Esophagus squamous epithelium (tissue), 5 donors: ENCODE measurements around the gene BABAM2. TPM values are rescaled to one million over a fixed set of nuclear protein-coding genes. Genes with fewer than 3 reads are reported as not detected.

Experiments
- DNase-seq: peaks from one replicate; lab custom pipeline; 2025; lab: John Stamatoyannopoulos, UW
- H3K27ac ChIP-seq, 4 donors: fragments of 200-600 bp; sonication (generic); one replicate each; pipeline ENCODE4 v1.5.1; 2016 to 2019; ENCODE audit warnings: mild to moderate bottlenecking in 1 of 4
- H3K27me3 ChIP-seq, 4 donors: fragments of 200-600 bp; sonication (generic); 1 replicate in 3 of 4; 2 replicates in 1 of 4; pipeline versions ENCODE4 v1.5.1 to v1.6.0; 2017 to 2021; ENCODE audit warnings: antibody characterized with exemption in 1 of 4
- H3K36me3 ChIP-seq, 3 donors: fragments of 200-600 bp; sonication (generic); one replicate each; pipeline ENCODE4 v1.5.1; 2016 to 2019
- H3K4me1 ChIP-seq, 3 donors: fragments of 200-600 bp; sonication (generic); one replicate each; pipeline ENCODE4 v1.5.1; 2017 to 2019
- H3K4me3 ChIP-seq, 4 donors: fragments of 200-600 bp; sonication (generic); 1 replicate in 3 of 4; 2 replicates in 1 of 4; pipeline ENCODE4 v1.5.1; 2016 to 2019; ENCODE audit warnings: mild to moderate bottlenecking in 2 of 4, moderate library complexity in 1 of 4
- H3K9me3 ChIP-seq, 3 donors: fragments of 200-600 bp; sonication (generic); one replicate each; pipeline ENCODE4 v1.5.1; 2016 to 2019
- POLR2A ChIP-seq, 4 donors: fragments of 450-650 bp; IDR thresholded peaks; one replicate each; pipeline ENCODE4 v1.6.1; 2017; ENCODE audit warnings: antibody characterized with exemption in 4 of 4, mild to moderate bottlenecking in 4 of 4, moderate library complexity in 3 of 4
- WGBS, 2 donors: methylation state at CpG; one replicate each; pipeline ENCODE4 v1.1.5; 2018; 5-methylcytosine and 5-hydroxymethylcytosine counted together
- intact Hi-C: fragments of 100-400 bp; cut with DNase I; formaldehyde crosslinking; loops from one replicate; pipeline ENCODE4 v1.15.0; 2022
- total RNA-seq, 4 donors: library from RNA; depleted of rRNA; stranded (reverse); fragments of >200 nt; gene quantifications; one replicate each; pipeline ENCODE4 v1.1.0, GENCODE V29; 2016
- TF ChIP-seq, protein P1 (sequence below), 6 experiments: fragments of 450-650 bp in 4 of 6; fragments of 200-600 bp in 2 of 6; sonication (generic) in 2 of 6; IDR thresholded peaks; one replicate each; pipeline ENCODE4 v1.5.1; 2016 to 2019; ENCODE audit warnings: antibody characterized with exemption in 6 of 6, mild to moderate bottlenecking in 4 of 6, moderate library complexity in 4 of 6
- donor health status: DM: yes; HTN: yes; CAD: no.

Gene BABAM2
- total RNA-seq, 4 donors from 2014 or later = 16.6 to 28.3 (median 24.3) TPM

DNA sequence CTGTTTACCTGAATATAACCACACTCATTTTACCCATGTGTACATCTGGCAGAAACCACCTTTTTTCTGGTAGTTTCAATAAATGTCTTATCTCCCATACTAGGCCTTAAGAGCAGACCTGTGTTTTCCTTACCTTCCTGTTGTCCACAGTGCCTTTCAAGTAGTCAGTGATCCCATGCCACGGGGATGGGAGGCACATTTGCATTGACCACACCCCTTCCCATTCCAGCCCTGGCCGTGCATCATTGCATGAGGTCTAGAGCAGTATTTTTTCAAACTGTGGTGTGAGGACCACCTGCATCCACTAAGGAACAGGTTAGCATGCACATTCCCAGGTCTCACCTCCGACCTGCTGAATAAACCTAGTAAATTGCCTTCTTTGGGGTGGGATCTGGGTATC is 337.0 kb downstream of the BABAM2 start:
- DNase-seq = no peak
- Histone ChIP-seq H3K27ac (no peak overlapping the region), H3K9me3 (no peaks in the 10 kb centered on the region), H3K36me3 (no peaks in the 10 kb centered on the region), H3K27me3 (no peaks in the 10 kb centered on the region), H3K4me3 (no peak overlapping the region), H3K4me1 (peaks cover 3 to 40% (median 21%) of the 10 kb centered on the region in 3 donors)
- TF ChIP-seq, protein P1, sequence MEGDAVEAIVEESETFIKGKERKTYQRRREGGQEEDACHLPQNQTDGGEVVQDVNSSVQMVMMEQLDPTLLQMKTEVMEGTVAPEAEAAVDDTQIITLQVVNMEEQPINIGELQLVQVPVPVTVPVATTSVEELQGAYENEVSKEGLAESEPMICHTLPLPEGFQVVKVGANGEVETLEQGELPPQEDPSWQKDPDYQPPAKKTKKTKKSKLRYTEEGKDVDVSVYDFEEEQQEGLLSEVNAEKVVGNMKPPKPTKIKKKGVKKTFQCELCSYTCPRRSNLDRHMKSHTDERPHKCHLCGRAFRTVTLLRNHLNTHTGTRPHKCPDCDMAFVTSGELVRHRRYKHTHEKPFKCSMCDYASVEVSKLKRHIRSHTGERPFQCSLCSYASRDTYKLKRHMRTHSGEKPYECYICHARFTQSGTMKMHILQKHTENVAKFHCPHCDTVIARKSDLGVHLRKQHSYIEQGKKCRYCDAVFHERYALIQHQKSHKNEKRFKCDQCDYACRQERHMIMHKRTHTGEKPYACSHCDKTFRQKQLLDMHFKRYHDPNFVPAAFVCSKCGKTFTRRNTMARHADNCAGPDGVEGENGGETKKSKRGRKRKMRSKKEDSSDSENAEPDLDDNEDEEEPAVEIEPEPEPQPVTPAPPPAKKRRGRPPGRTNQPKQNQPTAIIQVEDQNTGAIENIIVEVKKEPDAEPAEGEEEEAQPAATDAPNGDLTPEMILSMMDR (IDR thresholded peaks at IDR 0.05) = no peak
- no peak for TF ChIP-seq POLR2A (IDR thresholded peaks at IDR 0.05)
- intact Hi-C loops = no loop called here
- 83 to 87% methylated on average over 3 of the region's 3 CpGs for WGBS, 2 donors

DNA sequence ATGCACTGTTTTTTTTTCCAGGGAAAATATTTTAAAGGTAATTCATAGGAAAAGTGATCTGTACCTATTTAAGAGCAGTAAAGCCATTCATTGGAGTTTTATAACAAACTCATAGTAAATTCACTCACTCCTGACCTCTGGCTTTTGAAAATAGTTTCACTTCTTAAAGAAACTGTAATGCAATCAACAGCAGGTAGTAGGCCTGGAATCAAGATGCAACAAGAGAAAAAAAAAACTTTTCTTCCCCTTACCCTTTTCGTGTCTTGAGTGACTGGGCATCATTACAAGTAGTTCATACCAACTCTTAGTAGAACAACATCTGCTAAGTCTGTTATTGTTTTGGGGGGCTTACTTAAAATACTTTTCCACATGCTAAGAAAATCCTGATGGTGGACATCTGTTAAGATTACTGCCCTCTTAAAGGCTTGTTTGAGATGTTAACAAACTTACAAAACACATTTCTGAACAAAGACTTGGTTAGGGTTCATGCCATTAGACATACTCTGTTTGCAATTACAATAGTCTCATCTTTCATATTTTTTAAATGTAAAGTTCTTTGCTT is 338.0 kb downstream of the BABAM2 start:
- TF ChIP-seq, protein P1 (IDR thresholded peaks at IDR 0.05) = peak in 3 of 6 experiments; percentile 7 to 36 (median 12)
- TF ChIP-seq POLR2A (IDR thresholded peaks at IDR 0.05) = no peak
- peaks cover 3 to 51% (median 23%) of the 10 kb centered on the region in 3 donors for H3K4me1 ChIP-seq
- no peak overlapping the region for H3K4me3 ChIP-seq
- no peak for DNase-seq
- no peaks in the 10 kb centered on the region for H3K9me3 ChIP-seq
- WGBS, 2 donors = 46 to 64% methylated on average over 1 of the region's 1 CpG
- H3K27ac ChIP-seq = no peak overlapping the region
- H3K27me3 ChIP-seq = no peaks in the 10 kb centered on the region
- intact Hi-C loops = no loop called here
- H3K36me3 ChIP-seq = no peaks in the 10 kb centered on the region

DNA sequence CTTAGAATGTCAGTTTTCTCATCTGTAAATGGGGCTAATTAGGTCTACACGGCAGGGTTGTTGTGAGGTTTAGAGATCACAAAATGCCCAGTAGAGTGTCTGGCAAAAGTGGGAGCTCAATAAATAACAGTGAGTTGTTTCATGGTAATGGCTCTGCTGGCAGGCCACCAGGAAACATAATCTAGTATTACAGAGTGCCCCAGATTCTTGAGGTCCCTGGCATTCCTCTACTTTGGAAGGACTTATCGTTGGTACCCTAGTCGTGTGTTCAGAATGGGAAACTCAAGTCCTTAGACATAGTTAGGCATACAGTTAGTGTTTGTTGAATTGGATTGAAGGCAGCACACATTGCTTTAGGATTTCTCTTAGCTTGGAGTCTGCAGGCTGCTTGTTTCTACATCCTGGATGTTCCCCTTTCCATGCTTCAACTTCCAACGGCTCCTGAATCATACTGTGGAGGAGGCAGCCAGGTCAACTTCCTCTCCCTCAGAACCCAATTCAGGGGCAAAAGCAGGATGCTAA is 340.6 kb downstream of the BABAM2 start:
- DNase-seq = no peak
- 74 to 79% methylated on average over 4 of the region's 4 CpGs for WGBS, 2 donors
- TF ChIP-seq, protein P1 (IDR thresholded peaks at IDR 0.05) = no peak
- no peak for TF ChIP-seq POLR2A (IDR thresholded peaks at IDR 0.05)
- H3K9me3 ChIP-seq = no peaks in the 10 kb centered on the region
- no peak overlapping the region for H3K4me3 ChIP-seq
- H3K36me3 ChIP-seq = no peaks in the 10 kb centered on the region
- no peaks in the 10 kb centered on the region for H3K27me3 ChIP-seq
- H3K4me1 ChIP-seq = peaks cover 0 to 28% (median 7%) of the 10 kb centered on the region in 3 donors
- H3K27ac ChIP-seq = no peak overlapping the region
- intact Hi-C loops = no loop called here

DNA sequence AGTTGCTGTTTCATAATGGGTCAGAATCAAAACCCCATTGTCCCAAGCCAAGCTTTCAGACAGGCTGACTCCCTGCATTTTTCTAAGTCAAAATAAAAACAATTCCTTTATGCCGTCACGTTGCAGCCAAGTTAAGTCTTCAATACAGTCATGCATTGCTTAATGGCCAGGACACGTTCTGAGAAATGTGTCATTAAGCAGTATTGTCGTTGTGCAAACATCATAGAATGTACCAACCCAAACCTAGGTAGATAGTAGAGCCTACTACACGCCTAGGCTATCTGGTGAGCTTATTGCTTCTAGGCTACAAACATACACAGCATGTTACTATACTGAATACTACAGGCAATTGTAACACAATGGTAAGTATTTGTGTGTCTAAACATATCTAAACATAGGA is 341.8 kb downstream of the BABAM2 start:
- H3K4me1 ChIP-seq = peaks cover 0 to 21% (median 7%) of the 10 kb centered on the region in 3 donors
- intact Hi-C loops = no loop called here
- H3K27ac ChIP-seq = peak overlapping the region in 3 of 4 donors; percentile 44 to 49 (median 48)
- H3K36me3 ChIP-seq = no peaks in the 10 kb centered on the region
- WGBS, 2 donors = 33 to 69% methylated on average over 5 of the region's 5 CpGs
- no peak for DNase-seq
- TF ChIP-seq POLR2A (IDR thresholded peaks at IDR 0.05) = no peak
- no peaks in the 10 kb centered on the region for H3K27me3 ChIP-seq
- H3K9me3 ChIP-seq = no peaks in the 10 kb centered on the region
- H3K4me3 ChIP-seq = no peak overlapping the region

DNA sequence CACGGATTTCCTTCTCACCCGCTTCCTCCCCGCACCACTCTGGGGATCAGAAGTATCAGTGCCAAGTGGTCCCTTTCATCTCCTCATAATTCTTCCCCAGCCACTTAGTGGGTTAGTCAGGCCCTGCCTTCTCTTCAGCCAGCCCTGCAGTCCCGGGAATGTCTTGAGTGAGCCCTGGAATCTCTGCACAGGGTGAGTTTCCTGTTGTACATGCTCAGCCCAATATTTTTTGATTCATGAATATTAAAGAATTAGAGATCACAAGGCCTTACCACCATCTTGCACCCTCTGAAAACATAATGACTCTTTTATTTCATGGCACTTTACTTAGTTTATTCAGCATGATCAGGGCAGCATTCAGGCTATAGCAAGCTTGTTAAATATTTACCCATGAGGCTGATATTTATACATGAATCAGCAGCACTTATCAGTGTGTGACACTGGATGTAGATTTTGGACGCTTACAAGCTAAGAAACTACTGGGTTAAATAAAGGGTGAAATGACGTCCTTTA is 342.7 kb downstream of the BABAM2 start:
- intact Hi-C loops = no loop called here
- H3K36me3 ChIP-seq = no peaks in the 10 kb centered on the region
- H3K27ac ChIP-seq = peak overlapping the region in 2 of 4 donors; percentile 44 to 49
- peaks cover 0 to 21% (median 7%) of the 10 kb centered on the region in 3 donors for H3K4me1 ChIP-seq
- H3K9me3 ChIP-seq = no peaks in the 10 kb centered on the region
- WGBS, 2 donors = 67 to 76% methylated on average over 6 of the region's 6 CpGs
- TF ChIP-seq, protein P1 (IDR thresholded peaks at IDR 0.05) = no peak
- no peak for TF ChIP-seq POLR2A (IDR thresholded peaks at IDR 0.05)
- no peak for DNase-seq
- H3K4me3 ChIP-seq = no peak overlapping the region
- H3K27me3 ChIP-seq = no peaks in the 10 kb centered on the region
